Measurements from ENCODE around the gene LPCAT3.
"Not testable (repeated sequence)": the region's sequence is repeated elsewhere in the genome, so short reads cannot be mapped to it uniquely, and the experiment has no call there.

LPCAT3 gene

GRCh38 chr12:7018350-7019042, at the start of gene LPCAT3:
LPCAT3 (minus strand) TSS chr12:7018476; CDS start chr12:7018424, 52 bp downstream.
- DNase-seq (ENCODE audit: low read depth): peak; percentile 94

- no peak for DNase-seq (ENCODE audit: low read depth)
Measured at GRCh38 chr12:7067096-7067495, 48.8 kb upstream of the LPCAT3 start.

- no peak for DNase-seq (ENCODE audit: low read depth)
Measured at GRCh38 chr12:7066596-7066995, 48.3 kb upstream of the LPCAT3 start.

- DNase-seq (ENCODE audit: low read depth): no peak
Measured at GRCh38 chr12:7065073-7065623, 46.9 kb upstream of the LPCAT3 start.

GRCh38 chr12:7064516-7064915, 46.2 kb upstream of the LPCAT3 start:
- DNase-seq (ENCODE audit: low read depth): no peak

GRCh38 chr12:7061596-7061995, 43.3 kb upstream of the LPCAT3 start:
- no peak for DNase-seq (ENCODE audit: low read depth)

- DNase-seq (ENCODE audit: low read depth): no peak
Measured at GRCh38 chr12:7061138-7061537, 42.9 kb upstream of the LPCAT3 start.

GRCh38 chr12:7060353-7060954, 42.2 kb upstream of the LPCAT3 start, which contains the start of gene C1S:
C1S (plus strand) TSS chr12:7060718; CDS start chr12:7061913, 1,195 bp downstream.
- peak; percentile 92 for DNase-seq (ENCODE audit: low read depth)

GRCh38 chr12:7059780-7060179, 41.5 kb upstream of the LPCAT3 start:
- no peak for DNase-seq (ENCODE audit: low read depth)

- no peak for DNase-seq (ENCODE audit: low read depth)
Measured at GRCh38 chr12:7058850-7059395, 40.6 kb upstream of the LPCAT3 start.

GRCh38 chr12:7058163-7058845, 40.0 kb upstream of the LPCAT3 start:
- no peak for DNase-seq (ENCODE audit: low read depth)

- DNase-seq (ENCODE audit: low read depth): not testable (repeated sequence)
Measured at GRCh38 chr12:7055736-7056135, 37.5 kb upstream of the LPCAT3 start.

GRCh38 chr12:7054925-7055324, 36.6 kb upstream of the LPCAT3 start:
- no peak for DNase-seq (ENCODE audit: low read depth)

GRCh38 chr12:7049973-7050372, 31.7 kb upstream of the LPCAT3 start:
- not testable (repeated sequence) for DNase-seq (ENCODE audit: low read depth)

- not testable (repeated sequence) for DNase-seq (ENCODE audit: low read depth)
Measured at GRCh38 chr12:7049445-7049951, 31.2 kb upstream of the LPCAT3 start.

GRCh38 chr12:7047306-7047705, 29.0 kb upstream of the LPCAT3 start:
- DNase-seq (ENCODE audit: low read depth): no peak

GRCh38 chr12:7046383-7047105, 28.3 kb upstream of the LPCAT3 start:
- DNase-seq (ENCODE audit: low read depth): no peak

GRCh38 chr12:7045913-7046312, 27.6 kb upstream of the LPCAT3 start:
- DNase-seq (ENCODE audit: low read depth): no peak

GRCh38 chr12:7042842-7043241, 24.6 kb upstream of the LPCAT3 start:
- DNase-seq (ENCODE audit: low read depth): peak; percentile 65

- no peak for DNase-seq (ENCODE audit: low read depth)
Measured at GRCh38 chr12:7039403-7039802, 21.1 kb upstream of the LPCAT3 start.

- DNase-seq (ENCODE audit: low read depth): no peak
Measured at GRCh38 chr12:7038591-7038990, 20.3 kb upstream of the LPCAT3 start.

GRCh38 chr12:7037411-7037810, 19.1 kb upstream of the LPCAT3 start:
- DNase-seq (ENCODE audit: low read depth): not testable (repeated sequence)

Measured in ELR (cell line).